Effector memory CD4-positive, alpha-beta T cell (primary cell): Measurements from ENCODE around the gene CEP78.

Source experiments
- DNase-seq, 3 donors: peaks; one replicate each; pipeline ENCODE4 v3.0.0-alpha.2; 2020
- H3K27ac ChIP-seq: 2 replicates; pipeline ENCODE4 v1.7.0; 2013; ENCODE audit warnings: mild to moderate bottlenecking, low read length, moderate library complexity; ENCODE audit not compliant: insufficient read depth, poor library complexity, severe bottlenecking
- H3K27me3 ChIP-seq: replicated peaks from 2 replicates; pipeline ENCODE4 v1.7.0; 2013; ENCODE audit warnings: mild to moderate bottlenecking, low read length; ENCODE audit not compliant: insufficient read depth, control insufficient read depth, poor library complexity, severe bottlenecking
- H3K36me3 ChIP-seq: 2 replicates; pipeline ENCODE4 v1.7.0; 2013; ENCODE audit warnings: mild to moderate bottlenecking, low read length, moderate library complexity; ENCODE audit not compliant: control insufficient read depth, insufficient read depth
- H3K4me1 ChIP-seq: 2 replicates; pipeline ENCODE4 v1.7.0; 2013; ENCODE audit warnings: low read length, mild to moderate bottlenecking; ENCODE audit not compliant: control insufficient read depth, insufficient read depth, poor library complexity, severe bottlenecking
- H3K4me3 ChIP-seq: 2 replicates; pipeline ENCODE4 v1.7.0; 2013; ENCODE audit warnings: low read length, low read depth, mild to moderate bottlenecking; ENCODE audit not compliant: insufficient read depth, poor library complexity, severe bottlenecking
- H3K9me3 ChIP-seq: 2 replicates; pipeline ENCODE4 v1.7.0; 2013; ENCODE audit warnings: mild to moderate bottlenecking, low read length, moderate library complexity; ENCODE audit not compliant: control insufficient read depth

The CEP78 gene

GRCh38 chr9:78326564-78326963 is 90.7 kb downstream of the CEP78 start:
- Histone ChIP-seq H3K27me3 (no peaks in the 10 kb centered on the region), H3K4me1 (no peaks in the 10 kb centered on the region), H3K4me3 (no peak overlapping the region), H3K27ac (no peak overlapping the region), H3K9me3 (no peaks in the 10 kb centered on the region), H3K36me3 (no peaks in the 10 kb centered on the region)
- DNase-seq = no peak
